GM12878 (cell line): ENCODE data around the gene IFNK. TPM values are rescaled to one million over a fixed set of nuclear protein-coding genes. Genes with fewer than 3 reads are reported as not detected.

ENCODE experiments used
- ATAC-seq: fragments of 200-7000 bp; cut with Tn5 transposase; 3 replicates; pipeline ENCODE4 v1.9.1; 2020; ENCODE audit warnings: mild to moderate bottlenecking, moderate library complexity
- BruUV-seq: library from RNA; stranded (reverse); fragments of 400-500 nt; replicated peaks from 2 replicates; lab custom pipeline; 2021; lab: Mats Ljungman, UMichigan
- CTCF ChIA-PET: fragments of 300-600 bp; sonication (Branson Sonifier 250); formaldehyde crosslinking; extraction: SDS; loops from one replicate; lab custom pipeline; 2021; ENCODE audit warnings: inconsistent platforms; lab: Yijun Ruan, JAX
- POLR2A ChIA-PET: fragments of 350-600 bp; formaldehyde crosslinking; extraction: SDS; loops from one replicate; lab custom pipeline; 2021; ENCODE audit warnings: inconsistent platforms; lab: Charles Lee
- RAD21 ChIA-PET: fragments of 300-600 bp; sonication (Branson Sonifier 250); formaldehyde crosslinking; loops from one replicate; lab custom pipeline; 2023; ENCODE audit warnings: antibody characterized with exemption; ENCODE audit not compliant: unreplicated experiment; lab: Charles Lee
- SMC1A ChIA-PET: fragments of 300-600 bp; sonication (Branson Sonifier 250); formaldehyde crosslinking; loops from one replicate; lab custom pipeline; 2023; ENCODE audit not compliant: unreplicated experiment, uncharacterized antibody; lab: Charles Lee
- DNase-seq: peaks from one replicate; pipeline ENCODE4 v3.0.0-alpha.2; 2011; ENCODE audit warnings: low read depth, low spot score
- FAIRE-seq: peaks from 3 replicates; lab custom pipeline; 2011; peaks lifted over from hg19 to GRCh38; lab: Jason Lieb, UNC
- H2AFZ ChIP-seq: 2 replicates; pipeline ENCODE4 v1.6.0; 2011; ENCODE audit warnings: low read depth, low read length, control low read depth; ENCODE audit not compliant: control insufficient read depth
- H3K27ac ChIP-seq: 2 replicates; pipeline ENCODE4 v1.5.1; 2011; ENCODE audit warnings: control low read depth; ENCODE audit not compliant: control insufficient read depth, insufficient read depth
- H3K27me3 ChIP-seq, 2 experiments: replicated peaks in 1 of 2; 2 replicates each; pipeline versions ENCODE4 v1.6.0 to v1.6.1; 2011; ENCODE audit warnings: low read length in 1 of 2; ENCODE audit not compliant: control insufficient read depth in 2 of 2, insufficient read depth in 2 of 2
- H3K36me3 ChIP-seq, 2 experiments: 2 replicates each; pipeline ENCODE4 v1.5.1; 2011; ENCODE audit warnings: low read length in 1 of 2; ENCODE audit not compliant: control insufficient read depth in 2 of 2, insufficient read depth in 2 of 2
- H3K4me1 ChIP-seq: 2 replicates; pipeline ENCODE4 v1.6.1; 2011; ENCODE audit warnings: mild to moderate bottlenecking, low read length, moderate library complexity, mixed read lengths; ENCODE audit not compliant: control insufficient read depth, insufficient read depth
- H3K4me2 ChIP-seq: 2 replicates; pipeline ENCODE4 v1.6.0; 2011; ENCODE audit warnings: control low read depth; ENCODE audit not compliant: control insufficient read depth, insufficient read depth
- H3K4me3 ChIP-seq: fragments of 200-600 bp; sonication (generic); 2 replicates; pipeline ENCODE4 v1.5.1; 2016
- H3K79me2 ChIP-seq: 2 replicates; pipeline ENCODE4 v1.6.0; 2011; ENCODE audit warnings: low read length; ENCODE audit not compliant: control insufficient read depth, insufficient read depth
- H3K9ac ChIP-seq: 2 replicates; pipeline ENCODE4 v1.8.0; 2011; ENCODE audit warnings: low read length, control low read depth, mixed read lengths; ENCODE audit not compliant: control insufficient read depth, insufficient read depth
- H3K9me3 ChIP-seq: replicated peaks from 3 replicates; pipeline ENCODE4 v1.5.1; 2011; ENCODE audit warnings: mild to moderate bottlenecking, low read length; ENCODE audit not compliant: control insufficient read depth, insufficient read depth
- H4K20me1 ChIP-seq: 2 replicates; pipeline ENCODE4 v1.6.0; 2011; ENCODE audit not compliant: control insufficient read depth, insufficient read depth
- DPF2 ChIP-seq: fragments of 450-650 bp; IDR thresholded peaks from 2 replicates; pipeline ENCODE4 v1.6.1; 2017; ENCODE audit warnings: mild to moderate bottlenecking
- EGR1 ChIP-seq, 2 experiments: IDR thresholded peaks; 1 replicate in 1 of 2; 2 replicates in 1 of 2; pipeline ENCODE4 v1.6.1; 2011 to 2012; ENCODE audit warnings: low read depth in 2 of 2, low read length in 2 of 2, borderline replicate concordance in 1 of 2, mild to moderate bottlenecking in 1 of 2, moderate library complexity in 1 of 2
- FOS ChIP-seq: IDR thresholded peaks from 3 replicates; pipeline ENCODE4 v1.6.1; 2011; ENCODE audit warnings: borderline replicate concordance; ENCODE audit not compliant: insufficient read length; ENCODE audit errors: extremely low read depth
- IKZF2 ChIP-seq, 2 experiments: fragments of 450-650 bp; IDR thresholded peaks; 2 replicates each; pipeline ENCODE4 v1.6.1; 2017; ENCODE audit warnings: mild to moderate bottlenecking in 2 of 2, moderate library complexity in 2 of 2
- MEF2B ChIP-seq: fragments of 450-650 bp; IDR thresholded peaks from 2 replicates; pipeline ENCODE4 v1.6.1; 2018; ENCODE audit warnings: mild to moderate bottlenecking, moderate library complexity; ENCODE audit not compliant: partially characterized antibody, poor library complexity, severe bottlenecking
- MTA2 ChIP-seq: fragments of 450-650 bp; IDR thresholded peaks from 2 replicates; pipeline ENCODE4 v1.6.1; 2016; ENCODE audit warnings: low read depth, mild to moderate bottlenecking, moderate library complexity
- PML ChIP-seq: IDR thresholded peaks from 2 replicates; pipeline ENCODE4 v1.6.1; 2012; ENCODE audit warnings: low read length, inconsistent platforms
- POLR2A ChIP-seq: IDR thresholded peaks from 2 replicates; pipeline ENCODE4 v1.6.1; 2011; ENCODE audit warnings: low read depth, mild to moderate bottlenecking, low read length
- SUZ12 ChIP-seq: fragments of 200-600 bp; sonication (generic); IDR thresholded peaks from one replicate; pipeline ENCODE4 v1.6.1; 2018; ENCODE audit warnings: antibody characterized with exemption, mild to moderate bottlenecking; ENCODE audit not compliant: unreplicated experiment
- TCF12 ChIP-seq: IDR thresholded peaks from 2 replicates; pipeline ENCODE4 v1.6.1; 2011; ENCODE audit warnings: low read depth, mild to moderate bottlenecking, low read length
- WGBS: methylation state at CpG from one replicate; pipeline ENCODE4 v1.1.6; 2016; ENCODE audit warnings: low lambda C conversion rate; ENCODE audit not compliant: insufficient replicate concordance, insufficient coverage; ENCODE audit errors: missing lambda C conversion rate; 5-methylcytosine and 5-hydroxymethylcytosine counted together
- in situ Hi-C: fragments of 300-500 bp; cut with MboI; formaldehyde crosslinking; loops from 9 replicates; pipeline ENCODE4 v1.14.3; 2018; ENCODE audit warnings: mixed read lengths
- intact Hi-C: fragments of 100-400 bp; cut with micrococcal nuclease; formaldehyde crosslinking; loops from one replicate; pipeline ENCODE4 v1.14.2; 2022; ENCODE audit not compliant: unreplicated experiment
- polyA plus RNA-seq, 11 experiments: library from polyadenylated mRNA; depleted of rRNA in 4 of 11; unstranded in 6 of 11; stranded (reverse) in 5 of 11; fragments of >200 nt; fragmentation: Nextera tagmentation in 4 of 11; fragmentation: Illumina TruSeq in 1 of 11; extraction: Ambion mirVana in 4 of 11; extraction: Trizol in 1 of 11; gene quantifications; 1 replicate in 1 of 11; 2 replicates in 10 of 11; pipeline versions ENCODE4 v1.2.1 to v1.2.3, GENCODE V29; 2011 to 2016; ENCODE audit warnings: inconsistent platforms in 2 of 11, missing spikeins in 2 of 11, low read depth in 1 of 11
- total RNA-seq, 4 experiments: library from RNA; depleted of rRNA in 3 of 4; stranded (reverse); fragments of >200 nt in 3 of 4; fragmentation: Illumina TruSeq in 1 of 4; extraction: Trizol in 1 of 4; gene quantifications; 2 replicates each; pipeline versions ENCODE4 v1.2.1 to v1.2.3, GENCODE V29; 2013 to 2021
- TF ChIP-seq, protein P1 (sequence below): IDR thresholded peaks from 2 replicates; pipeline ENCODE4 v1.6.1; 2012; ENCODE audit warnings: improper control_type of control experiment, low read depth, low read length; ENCODE audit not compliant: insufficient replicate concordance
- TF ChIP-seq, protein P2 (sequence below): fragments of 450-650 bp; IDR thresholded peaks from 2 replicates; pipeline ENCODE4 v1.6.1; 2014; ENCODE audit warnings: mild to moderate bottlenecking
- TF ChIP-seq, protein P3 (sequence below): fragments of 450-650 bp; conservative IDR thresholded peaks from 2 replicates; pipeline ENCODE4 v1.6.1; 2017; ENCODE audit warnings: mild to moderate bottlenecking, moderate library complexity

The IFNK gene
- total and polyA plus RNA-seq, 10 of the 15 experiments (the other 5 are each of a cell fraction or from before 2014, with no cell fraction given), result 0.06 TPM; not detected in 9

DNA sequence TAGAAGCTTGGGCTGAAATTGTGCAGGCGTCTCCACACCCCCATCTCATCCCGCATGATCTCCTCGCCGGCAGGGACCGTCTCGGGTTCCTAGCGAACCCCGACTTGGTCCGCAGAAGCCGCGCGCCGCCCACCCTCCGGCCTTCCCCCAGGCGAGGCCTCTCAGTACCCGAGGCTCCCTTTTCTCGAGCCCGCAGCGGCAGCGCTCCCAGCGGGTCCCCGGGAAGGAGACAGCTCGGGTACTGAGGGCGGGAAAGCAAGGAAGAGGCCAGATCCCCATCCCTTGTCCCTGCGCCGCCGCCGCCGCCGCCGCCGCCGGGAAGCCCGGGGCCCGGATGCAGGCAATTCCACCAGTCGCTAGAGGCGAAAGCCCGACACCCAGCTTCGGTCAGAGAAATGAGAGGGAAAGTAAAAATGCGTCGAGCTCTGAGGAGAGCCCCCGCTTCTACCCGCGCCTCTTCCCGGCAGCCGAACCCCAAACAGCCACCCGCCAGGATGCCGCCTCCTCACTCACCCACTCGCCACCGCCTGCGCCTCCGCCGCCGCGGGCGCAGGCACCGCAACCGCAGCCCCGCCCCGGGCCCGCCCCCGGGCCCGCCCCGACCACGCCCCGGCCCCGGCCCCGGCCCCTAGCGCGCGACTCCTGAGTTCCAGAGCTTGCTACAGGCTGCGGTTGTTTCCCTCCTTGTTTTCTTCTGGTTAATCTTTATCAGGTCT lies 49.0 kb downstream of the IFNK start, which contains the start of gene C9orf72:
Gene C9orf72, minus strand, starts transcription at position 564 of the 716 bp plus-strand sequence. CDS start 6,361 bp downstream, outside the sequence.
- peak within 1 kb of the TSS; percentile 74 for H3K27ac ChIP-seq
- WGBS, result 1% methylated on average over 40 of the region's 72 CpGs
- SMC1A ChIA-PET, result interaction anchor here (0.5 to 2.6 kb wide), 5 partner anchors 12 to 224 kb away, joined by 3 to 15 read pairs (median 3); no protein-coding TSS in a partner anchor
- H3K79me2 ChIP-seq, result no peaks in the 10 kb centered on the region
- no peaks in the 10 kb centered on the region; the same call in 2 of the 3 replicates for H3K9me3 ChIP-seq
- ATAC-seq (peak; percentile 90), FAIRE-seq (no peak), DNase-seq (no peak)
- intact Hi-C loops, result no loop called here
- H3K4me3 ChIP-seq, result peak within 1 kb of the TSS; percentile 94
- H3K4me2 ChIP-seq, result peak within 1 kb of the TSS; percentile 78
- peaks cover 4% of the 10 kb centered on the region; the same call in 1 of the 2 replicates for H3K4me1 ChIP-seq
- BruUV-seq, result no TSS peak
- RAD21 ChIA-PET, result interaction anchor here (1.5 kb wide), 1 partner anchor 35 kb away, joined by 4 read pairs; no protein-coding TSS in a partner anchor
- POLR2A ChIA-PET, result interaction anchor here (0.7 to 1.6 kb wide), 6 partner anchors 9 to 194 kb away, joined by 3 to 7 read pairs (median 3); no protein-coding TSS in a partner anchor
- no peaks in the 10 kb centered on the region for H3K27me3 ChIP-seq
- H3K9ac ChIP-seq, result peak within 1 kb of the TSS; percentile 69
- in situ Hi-C loops, result no loop called here
- H4K20me1 ChIP-seq, result no peaks in the 10 kb centered on the region
- CTCF ChIA-PET, result interaction anchor here (1.0 kb wide), 1 partner anchor 34 kb away, joined by 4 read pairs; no protein-coding TSS in a partner anchor
- H3K36me3 ChIP-seq, result no peaks in the 10 kb centered on the region
- H2AFZ ChIP-seq, result peak within 1 kb of the TSS; percentile 98
- TF ChIP-seq PML (no peak), MEF2B (no peak), IKZF2 (IDR thresholded peaks at IDR 0.05) (peak in 1 of 2 experiments; percentile 34; a peak in 1 of 4 replicates), TCF12 (peak; percentile 45; the same call in 1 of the 2 replicates), EGR1 (IDR thresholded peaks at IDR 0.05; ENCODE audit: borderline replicate concordance in 1 of 2, low read depth in 2 of 2, low read length in 2 of 2) (peak in 1 of 2 experiments; percentile 97; a peak in 2 of 3 replicates), MTA2 (no peak), FOS (no peak), DPF2 (peak; percentile 76), POLR2A (peak; percentile 73), SUZ12 (no peak)
- TF ChIP-seq, protein P1, sequence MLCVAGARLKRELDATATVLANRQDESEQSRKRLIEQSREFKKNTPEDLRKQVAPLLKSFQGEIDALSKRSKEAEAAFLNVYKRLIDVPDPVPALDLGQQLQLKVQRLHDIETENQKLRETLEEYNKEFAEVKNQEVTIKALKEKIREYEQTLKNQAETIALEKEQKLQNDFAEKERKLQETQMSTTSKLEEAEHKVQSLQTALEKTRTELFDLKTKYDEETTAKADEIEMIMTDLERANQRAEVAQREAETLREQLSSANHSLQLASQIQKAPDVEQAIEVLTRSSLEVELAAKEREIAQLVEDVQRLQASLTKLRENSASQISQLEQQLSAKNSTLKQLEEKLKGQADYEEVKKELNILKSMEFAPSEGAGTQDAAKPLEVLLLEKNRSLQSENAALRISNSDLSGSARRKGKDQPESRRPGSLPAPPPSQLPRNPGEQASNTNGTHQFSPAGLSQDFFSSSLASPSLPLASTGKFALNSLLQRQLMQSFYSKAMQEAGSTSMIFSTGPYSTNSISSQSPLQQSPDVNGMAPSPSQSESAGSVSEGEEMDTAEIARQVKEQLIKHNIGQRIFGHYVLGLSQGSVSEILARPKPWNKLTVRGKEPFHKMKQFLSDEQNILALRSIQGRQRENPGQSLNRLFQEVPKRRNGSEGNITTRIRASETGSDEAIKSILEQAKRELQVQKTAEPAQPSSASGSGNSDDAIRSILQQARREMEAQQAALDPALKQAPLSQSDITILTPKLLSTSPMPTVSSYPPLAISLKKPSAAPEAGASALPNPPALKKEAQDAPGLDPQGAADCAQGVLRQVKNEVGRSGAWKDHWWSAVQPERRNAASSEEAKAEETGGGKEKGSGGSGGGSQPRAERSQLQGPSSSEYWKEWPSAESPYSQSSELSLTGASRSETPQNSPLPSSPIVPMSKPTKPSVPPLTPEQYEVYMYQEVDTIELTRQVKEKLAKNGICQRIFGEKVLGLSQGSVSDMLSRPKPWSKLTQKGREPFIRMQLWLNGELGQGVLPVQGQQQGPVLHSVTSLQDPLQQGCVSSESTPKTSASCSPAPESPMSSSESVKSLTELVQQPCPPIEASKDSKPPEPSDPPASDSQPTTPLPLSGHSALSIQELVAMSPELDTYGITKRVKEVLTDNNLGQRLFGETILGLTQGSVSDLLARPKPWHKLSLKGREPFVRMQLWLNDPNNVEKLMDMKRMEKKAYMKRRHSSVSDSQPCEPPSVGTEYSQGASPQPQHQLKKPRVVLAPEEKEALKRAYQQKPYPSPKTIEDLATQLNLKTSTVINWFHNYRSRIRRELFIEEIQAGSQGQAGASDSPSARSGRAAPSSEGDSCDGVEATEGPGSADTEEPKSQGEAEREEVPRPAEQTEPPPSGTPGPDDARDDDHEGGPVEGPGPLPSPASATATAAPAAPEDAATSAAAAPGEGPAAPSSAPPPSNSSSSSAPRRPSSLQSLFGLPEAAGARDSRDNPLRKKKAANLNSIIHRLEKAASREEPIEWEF, result no peak
- TF ChIP-seq, protein P2, sequence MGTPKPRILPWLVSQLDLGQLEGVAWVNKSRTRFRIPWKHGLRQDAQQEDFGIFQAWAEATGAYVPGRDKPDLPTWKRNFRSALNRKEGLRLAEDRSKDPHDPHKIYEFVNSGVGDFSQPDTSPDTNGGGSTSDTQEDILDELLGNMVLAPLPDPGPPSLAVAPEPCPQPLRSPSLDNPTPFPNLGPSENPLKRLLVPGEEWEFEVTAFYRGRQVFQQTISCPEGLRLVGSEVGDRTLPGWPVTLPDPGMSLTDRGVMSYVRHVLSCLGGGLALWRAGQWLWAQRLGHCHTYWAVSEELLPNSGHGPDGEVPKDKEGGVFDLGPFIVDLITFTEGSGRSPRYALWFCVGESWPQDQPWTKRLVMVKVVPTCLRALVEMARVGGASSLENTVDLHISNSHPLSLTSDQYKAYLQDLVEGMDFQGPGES, result no peak
- TF ChIP-seq, protein P3, sequence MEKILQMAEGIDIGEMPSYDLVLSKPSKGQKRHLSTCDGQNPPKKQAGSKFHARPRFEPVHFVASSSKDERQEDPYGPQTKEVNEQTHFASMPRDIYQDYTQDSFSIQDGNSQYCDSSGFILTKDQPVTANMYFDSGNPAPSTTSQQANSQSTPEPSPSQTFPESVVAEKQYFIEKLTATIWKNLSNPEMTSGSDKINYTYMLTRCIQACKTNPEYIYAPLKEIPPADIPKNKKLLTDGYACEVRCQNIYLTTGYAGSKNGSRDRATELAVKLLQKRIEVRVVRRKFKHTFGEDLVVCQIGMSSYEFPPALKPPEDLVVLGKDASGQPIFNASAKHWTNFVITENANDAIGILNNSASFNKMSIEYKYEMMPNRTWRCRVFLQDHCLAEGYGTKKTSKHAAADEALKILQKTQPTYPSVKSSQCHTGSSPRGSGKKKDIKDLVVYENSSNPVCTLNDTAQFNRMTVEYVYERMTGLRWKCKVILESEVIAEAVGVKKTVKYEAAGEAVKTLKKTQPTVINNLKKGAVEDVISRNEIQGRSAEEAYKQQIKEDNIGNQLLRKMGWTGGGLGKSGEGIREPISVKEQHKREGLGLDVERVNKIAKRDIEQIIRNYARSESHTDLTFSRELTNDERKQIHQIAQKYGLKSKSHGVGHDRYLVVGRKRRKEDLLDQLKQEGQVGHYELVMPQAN, result peak; percentile 58; the same call in 1 of the 2 replicates
